Mammary epithelial cell (primary cell): ENCODE measurements around the gene LDHAL6B.

Experiments used
- CTCF ChIP-seq, 2 donors: IDR thresholded peaks in 1 of 2; conservative IDR thresholded peaks in 1 of 2; 2 replicates each; pipeline ENCODE4 v1.5.1; 2011 to 2012; ENCODE audit warnings: inconsistent platforms in 2 of 2, low read length in 2 of 2, mild to moderate bottlenecking in 2 of 2, control low read depth in 1 of 2, low read depth in 1 of 2; ENCODE audit not compliant: insufficient read depth in 1 of 2; ENCODE audit errors: extremely low read depth in 1 of 2
- EZH2 ChIP-seq: IDR thresholded peaks from 2 replicates; pipeline ENCODE4 v1.6.1; 2012; ENCODE audit warnings: low read length, inconsistent platforms, borderline replicate concordance

- TF ChIP-seq CTCF (conservative IDR thresholded peaks at IDR 0.05 in 1 of 2, IDR thresholded peaks at IDR 0.05 in 1 of 2; ENCODE audit: extremely low read depth in 1 of 2, insufficient read depth in 1 of 2, low read depth in 1 of 2, low read length in 2 of 2) (no peak), EZH2 (no peak)
Observed at GRCh38 chr15:59249816-59250215, 43.2 kb downstream of the LDHAL6B start.
